NCI-H2081 treated with DMSO at 0.1 percent for 48 hours (cell line): Measurements from ENCODE around the gene MFN2.
"Not testable (repeated sequence)": the region's sequence is repeated elsewhere in the genome, so short reads cannot be mapped to it uniquely, and the experiment has no call there.

Source experiments
- DNase-seq: peaks from one replicate; lab custom pipeline; 2025; lab: John Stamatoyannopoulos, UW

The MFN2 gene

DNA sequence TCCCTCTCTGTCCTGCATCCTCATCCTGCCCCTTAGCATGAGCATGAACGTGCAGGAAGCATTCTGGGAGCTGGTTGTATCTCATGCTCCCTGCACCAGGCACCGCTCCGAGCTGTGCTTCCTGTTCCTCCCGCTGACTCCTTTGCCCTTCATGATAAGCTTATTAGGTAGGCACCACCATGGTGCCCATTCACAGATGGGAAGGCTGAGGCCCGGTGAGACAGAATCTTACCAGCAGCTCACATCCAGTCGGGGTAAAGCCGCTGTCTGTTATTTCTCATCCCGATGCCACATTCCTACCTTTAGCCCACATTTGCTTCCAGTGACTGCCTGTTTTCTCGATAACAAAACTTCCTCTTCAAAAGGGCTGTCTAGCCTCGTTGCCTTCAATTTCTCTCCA lies 46.3 kb downstream of the MFN2 start:
- no peak for DNase-seq

DNA sequence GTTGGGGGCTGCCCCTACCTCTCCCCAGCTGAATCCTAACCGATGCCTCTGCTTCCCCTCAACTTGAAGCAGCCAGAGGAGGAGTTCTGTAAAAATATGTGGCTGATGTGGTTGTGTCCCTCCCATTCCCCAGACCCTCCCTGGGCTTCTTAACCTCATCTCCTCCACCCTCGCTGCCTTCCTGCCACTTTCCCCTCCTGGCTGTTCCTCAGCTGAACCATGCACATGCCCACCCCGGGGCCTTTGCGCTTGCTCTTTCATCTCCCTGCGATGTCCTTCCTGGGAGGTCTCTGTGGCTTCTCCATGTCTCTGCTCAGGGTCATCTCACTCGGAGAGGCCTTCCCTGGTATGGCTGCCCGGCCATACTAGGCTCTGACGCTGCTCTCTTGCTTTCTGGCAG lies 48.0 kb downstream of the MFN2 start:
- DNase-seq, result no peak

DNA sequence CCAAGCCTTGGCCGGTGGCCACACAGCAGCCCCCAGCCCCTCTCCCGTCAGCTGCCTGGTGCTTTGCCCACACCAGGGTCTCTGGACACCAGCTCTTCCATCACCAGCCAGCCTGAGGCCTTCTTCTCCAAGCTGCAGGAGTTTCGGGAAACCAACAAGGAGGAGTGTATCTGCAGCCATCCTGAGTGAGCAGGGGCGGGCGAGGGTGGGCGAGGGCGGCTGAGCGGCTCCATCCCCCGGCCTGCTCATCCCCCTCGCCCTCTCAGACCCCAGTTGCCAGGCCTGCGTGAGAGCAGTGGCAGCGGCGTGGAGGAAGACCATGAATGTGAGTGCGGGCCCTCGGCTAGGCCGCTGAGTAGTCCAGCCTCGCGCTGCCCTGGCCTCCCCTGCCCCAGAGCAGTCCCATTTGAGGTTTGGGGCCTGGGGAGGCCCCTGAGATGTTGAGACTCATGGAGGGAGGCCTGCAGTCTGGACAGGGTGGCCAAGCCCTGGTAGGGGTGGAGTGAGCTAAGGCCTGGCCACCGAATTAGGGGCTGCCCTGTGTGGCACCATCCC lies 48.8 kb downstream of the MFN2 start:
- no peak for DNase-seq

DNA sequence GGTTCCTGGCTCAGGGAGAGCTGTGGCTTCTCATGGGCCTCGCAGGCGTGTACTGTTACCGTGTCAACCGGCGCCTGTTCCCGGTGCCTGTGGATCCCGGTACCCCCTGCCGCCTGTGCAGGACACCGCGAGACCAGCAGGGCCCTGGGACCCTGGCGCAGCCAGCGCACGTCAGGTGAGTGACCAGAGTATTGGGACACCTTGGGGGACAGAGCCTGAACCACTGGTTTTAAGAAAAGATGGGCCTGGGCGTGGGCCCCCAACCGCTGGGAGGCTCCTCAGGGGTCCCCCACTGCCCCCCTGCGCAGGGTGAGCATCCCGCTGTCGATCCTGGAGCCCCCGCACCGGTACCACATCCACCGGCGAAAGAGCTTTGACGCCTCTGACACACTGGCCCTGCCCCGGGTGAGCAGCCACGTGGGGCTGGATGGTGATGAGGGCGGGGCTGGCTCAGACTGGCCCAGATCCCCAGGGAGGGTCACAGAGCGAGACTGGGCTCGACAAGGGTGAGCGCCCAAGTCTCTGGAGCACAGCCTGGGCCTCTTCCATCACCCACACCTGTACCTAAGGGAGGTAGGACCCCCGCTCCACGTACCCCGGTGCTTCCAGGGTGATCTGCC lies 49.6 kb downstream of the MFN2 start:
- DNase-seq, result no peak

DNA sequence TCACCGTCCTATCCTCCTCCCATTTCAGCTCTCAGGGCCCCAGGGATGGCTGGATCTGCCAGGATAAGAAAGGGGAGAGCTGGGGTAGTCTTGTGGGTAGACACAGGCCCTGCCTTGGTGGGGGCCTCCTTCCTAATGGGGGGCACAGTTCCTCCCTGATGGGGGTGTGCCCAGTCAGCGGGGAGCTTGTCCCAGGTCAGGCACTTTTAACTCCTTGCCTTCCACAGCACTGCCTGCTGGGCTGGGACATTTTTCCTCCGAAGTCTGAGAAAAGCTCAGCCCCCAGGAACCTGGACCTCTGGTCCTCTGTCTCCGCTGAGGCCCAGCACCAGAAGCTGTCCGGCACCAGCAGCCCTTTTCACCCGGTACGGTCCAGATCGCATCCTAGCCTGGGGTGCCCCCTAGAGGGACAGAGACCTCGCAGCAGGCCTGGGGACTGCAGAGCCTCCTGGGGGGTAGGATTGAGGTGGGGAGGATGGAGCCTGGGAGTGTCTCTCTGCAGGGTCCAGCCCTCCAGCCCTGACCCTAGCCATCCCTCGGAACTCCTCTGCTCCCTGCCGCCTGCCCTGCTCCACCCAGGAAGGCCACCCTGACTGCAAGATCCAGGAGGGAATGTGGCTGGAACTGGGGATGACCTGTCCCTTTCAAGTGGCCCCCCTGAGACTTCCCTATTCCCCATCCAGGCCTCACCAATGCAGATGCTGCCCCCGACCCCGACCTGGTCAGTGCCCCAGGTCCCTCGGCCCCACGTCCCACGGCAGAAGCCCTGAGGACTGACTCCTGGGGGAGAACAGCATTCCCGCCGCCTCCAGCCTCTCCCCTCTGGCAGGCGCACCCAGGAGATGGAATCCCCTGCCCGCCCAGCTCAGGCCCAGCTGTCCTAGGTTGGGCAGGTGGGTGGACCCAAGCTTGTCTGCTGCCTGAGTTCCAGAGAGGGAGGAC lies 51.1 kb downstream of the MFN2 start:
- DNase-seq, result no peak

DNA sequence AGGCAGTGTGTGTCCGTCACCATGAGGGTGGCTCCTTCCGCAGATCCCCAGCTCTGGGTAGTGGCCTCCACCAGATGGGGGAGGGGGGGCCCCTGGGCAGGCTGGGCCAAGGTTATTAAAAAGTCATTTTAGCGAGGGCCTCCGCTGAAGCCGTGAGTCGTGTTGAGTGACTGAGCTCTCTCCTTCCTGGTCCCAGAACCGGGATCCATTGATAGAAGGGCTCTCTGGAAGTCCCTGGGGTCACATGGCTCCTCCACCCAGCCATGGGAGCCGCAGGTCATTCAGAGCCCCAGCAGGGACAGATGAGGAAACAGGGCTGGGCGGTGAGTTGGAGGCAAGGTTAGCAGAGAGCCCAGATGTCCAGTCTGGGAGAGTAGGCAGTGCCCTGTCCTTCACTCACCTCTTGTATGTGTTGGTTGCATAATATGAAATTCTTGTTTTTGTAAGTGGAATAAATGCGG lies 51.9 kb downstream of the MFN2 start:
- DNase-seq, result no peak

DNA sequence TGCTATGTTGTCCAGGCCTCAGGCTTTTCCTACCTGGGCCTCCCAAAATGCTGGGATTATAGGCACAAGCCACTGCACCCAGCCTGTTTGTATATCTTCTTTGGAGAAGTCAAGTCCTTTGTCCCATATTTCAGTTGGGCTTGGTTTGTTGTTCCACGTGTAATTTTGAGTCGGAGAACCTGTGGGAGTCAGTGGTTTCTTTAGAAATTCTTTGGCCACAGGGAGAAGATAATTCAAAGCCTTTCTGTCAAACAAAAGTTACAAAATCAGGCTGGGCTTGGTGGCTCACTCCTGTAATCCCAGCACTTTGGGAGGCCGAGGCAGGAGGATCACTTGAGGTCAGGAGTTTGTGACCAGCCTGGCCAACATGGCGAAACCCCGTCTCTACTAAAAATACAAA lies 53.2 kb downstream of the MFN2 start:
- not testable (repeated sequence) for DNase-seq

DNA sequence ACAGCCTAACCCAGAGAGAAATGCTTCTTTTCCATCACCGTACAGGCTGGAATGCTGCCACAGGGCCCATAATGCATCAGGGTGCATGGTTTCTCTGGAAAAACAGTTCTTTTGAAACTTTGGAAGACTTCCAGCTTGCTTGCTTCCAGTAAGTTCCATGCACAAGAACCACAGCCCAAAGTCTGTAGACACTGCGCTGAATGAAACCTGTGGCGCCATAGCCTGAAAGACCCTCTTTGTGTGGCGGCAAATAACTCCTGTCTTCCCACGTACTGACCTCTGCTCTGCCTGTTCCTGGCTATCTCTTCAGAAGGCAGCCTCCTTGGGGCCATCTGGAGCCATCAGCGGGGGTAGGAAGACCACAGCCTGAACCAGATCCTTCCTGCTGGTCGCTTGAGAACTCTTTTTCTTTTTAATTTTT lies 54.1 kb downstream of the MFN2 start:
- DNase-seq, result no peak

DNA sequence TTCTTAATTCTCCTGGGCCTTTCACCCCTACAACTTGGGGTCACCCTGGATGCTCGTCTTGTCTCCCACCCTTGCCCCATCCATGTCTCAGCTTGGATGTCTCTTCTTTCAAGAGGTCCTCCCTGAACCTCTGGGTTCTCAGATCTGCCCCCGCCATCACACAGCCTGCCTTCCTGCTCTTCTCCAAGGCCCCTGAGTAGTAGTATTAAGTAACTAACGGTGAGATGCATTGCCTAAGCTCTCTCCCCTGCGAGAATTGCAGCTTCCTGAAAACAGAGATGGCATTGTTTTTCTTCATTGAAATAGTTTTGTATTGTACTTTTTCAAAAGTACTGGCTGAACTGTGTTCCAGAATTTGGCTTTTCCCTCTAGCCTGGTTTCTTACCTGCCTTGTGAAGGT lies 55.1 kb downstream of the MFN2 start:
- DNase-seq, result no peak

DNA sequence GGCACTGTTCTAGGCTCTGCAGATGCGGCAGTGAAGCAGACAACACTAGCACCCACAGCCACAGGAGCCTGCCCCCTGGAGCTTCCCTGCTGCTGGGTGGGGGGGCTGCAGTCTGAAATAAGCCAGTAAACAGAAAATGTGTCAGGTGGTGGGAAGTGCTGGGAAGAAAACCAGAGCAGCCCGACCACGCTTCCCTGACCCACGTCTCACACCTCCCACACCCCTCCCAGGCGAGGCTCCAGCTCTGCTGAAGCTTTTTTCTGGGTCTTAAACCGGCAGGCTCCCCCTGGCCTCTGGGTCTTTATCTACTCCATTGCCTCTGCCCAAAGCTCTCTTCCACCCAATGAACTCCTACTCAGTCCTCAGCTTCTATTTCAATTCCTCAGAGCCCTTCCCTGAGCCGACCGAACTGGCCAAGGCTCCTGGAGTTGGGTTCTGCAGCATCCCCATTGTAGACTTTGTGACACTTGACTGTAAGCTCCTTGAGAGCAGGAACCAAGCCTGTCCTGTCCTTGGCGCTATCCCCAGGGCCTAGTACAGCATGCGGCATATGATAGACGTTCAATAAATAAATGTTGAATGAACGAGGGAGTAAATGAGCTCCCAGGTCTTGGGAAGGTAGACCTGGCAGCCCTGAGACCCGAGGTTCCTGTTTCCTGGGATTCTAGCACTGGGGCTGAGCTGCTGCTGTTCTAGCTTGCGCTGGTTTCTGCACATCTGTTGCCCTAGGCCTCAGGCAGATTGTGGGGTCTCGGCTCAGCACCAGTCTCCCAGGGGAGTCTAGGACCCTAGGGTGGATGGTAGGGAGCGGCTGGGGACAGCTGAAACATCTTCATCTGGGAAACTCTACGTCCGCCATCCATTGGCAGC lies 57.5 kb downstream of the MFN2 start:
- no peak for DNase-seq

DNA sequence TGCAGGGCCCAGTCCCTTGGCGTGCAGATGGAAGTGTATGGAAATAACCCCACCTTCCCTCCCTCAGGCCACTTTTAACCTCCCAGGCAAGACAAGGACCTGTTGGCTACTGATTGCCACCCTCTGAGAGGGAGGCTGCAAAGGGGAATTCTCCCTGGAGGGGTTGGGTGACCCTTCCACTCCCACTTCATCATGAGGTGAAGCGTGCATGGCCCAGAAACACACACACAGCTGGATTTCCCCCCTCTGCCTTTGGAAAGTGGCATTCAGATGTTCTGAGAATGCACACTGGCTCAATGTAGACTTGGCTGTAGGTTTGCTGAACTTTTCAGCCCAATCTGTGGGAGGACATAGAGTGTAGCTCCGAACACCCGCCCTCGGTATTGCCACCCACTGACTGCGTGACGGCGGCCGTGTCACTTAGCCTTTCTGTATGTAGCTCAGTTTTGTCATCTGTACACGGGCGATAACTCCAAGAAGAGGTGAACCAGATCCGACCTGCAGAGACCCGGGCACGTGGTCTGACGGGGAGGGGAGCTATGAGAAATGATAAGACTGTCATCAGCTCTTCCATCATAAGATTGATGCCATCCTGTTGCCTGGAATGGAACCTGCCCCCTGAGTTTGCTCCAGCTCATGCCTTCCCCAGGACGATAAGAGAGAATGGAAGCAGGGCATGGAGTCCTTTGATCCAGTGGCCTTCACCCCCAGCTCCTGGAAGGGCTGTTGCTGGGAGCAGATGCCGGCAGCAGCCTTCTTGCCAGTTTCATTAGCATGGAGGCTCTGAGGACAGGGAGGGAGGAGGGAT lies 58.3 kb downstream of the MFN2 start:
- no peak for DNase-seq

DNA sequence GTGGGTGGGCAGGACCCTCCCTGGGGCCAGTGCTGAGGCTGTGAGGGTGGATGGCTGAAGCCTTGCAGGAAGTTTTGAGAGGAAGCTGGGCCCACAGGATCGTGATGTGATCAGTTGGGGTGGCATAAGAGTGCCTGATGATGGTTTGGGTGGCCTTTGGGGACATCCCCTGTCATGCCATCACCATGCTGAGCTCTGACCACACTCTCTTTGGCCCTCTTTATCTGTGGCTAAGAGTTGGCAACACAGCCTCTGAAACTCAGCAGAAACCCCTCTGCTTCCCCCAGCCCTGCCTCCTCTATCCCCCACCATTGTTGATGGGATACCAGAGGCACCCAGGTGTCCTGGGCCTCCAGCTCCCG lies 58.9 kb downstream of the MFN2 start:
- DNase-seq, result no peak

DNA sequence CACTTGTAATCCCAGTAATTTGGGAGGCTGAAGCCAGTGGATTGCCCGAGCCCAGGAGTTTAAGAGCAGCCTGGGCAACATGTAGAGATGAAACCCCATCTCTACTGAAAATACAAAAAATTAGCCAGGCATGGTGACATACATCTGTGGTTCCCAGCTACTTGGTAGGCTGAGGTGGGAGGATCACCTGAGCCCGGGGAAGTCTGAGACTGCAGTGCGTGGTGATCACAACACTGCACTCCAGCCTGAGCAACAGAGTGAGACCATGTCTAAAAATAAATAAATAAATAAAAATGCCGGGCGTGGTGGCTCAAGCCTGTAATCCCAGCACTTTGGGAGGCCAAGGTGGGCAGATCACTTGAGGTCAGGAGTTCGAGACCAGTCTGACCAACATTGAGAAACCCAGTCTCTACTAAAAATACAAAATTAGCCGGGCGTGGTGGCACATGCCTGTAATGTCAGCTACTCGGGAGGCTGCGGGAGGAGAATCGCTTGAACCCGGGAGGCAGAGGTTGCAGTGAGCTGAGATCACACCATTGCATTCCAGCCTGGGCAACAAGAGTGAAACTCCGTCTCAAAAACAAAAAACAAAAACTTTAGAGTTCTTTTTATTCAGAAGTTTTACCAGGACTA lies 59.7 kb downstream of the MFN2 start:
- not testable (repeated sequence) for DNase-seq

DNA sequence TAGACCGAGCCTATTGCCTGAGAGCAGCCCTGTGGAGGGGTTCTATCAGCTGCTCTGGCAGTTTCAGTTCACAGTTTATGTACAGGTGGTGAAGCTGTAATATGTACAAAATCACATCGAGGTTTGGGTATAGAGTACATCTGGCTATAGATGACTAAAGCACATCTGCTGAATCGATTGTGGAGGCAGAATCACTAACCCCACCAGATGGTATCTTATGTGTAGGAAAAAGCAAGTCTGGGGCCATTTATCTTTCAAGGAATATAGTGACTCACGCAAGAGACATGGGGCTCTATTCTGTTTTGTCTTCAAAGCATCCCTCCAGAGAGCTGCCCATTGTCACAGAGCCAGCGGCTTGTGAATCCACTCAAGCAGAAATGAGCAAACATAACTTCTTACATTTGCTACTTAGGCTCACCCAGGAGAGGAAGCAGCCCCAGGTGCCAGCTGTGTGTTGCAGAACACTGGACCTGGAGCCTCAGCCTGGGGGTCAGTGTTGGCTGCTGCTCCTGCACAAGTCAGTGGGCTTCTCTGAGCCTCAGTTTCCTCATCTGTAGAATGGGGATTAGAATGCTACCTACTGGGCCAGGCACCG lies 60.3 kb downstream of the MFN2 start:
- no peak for DNase-seq

DNA sequence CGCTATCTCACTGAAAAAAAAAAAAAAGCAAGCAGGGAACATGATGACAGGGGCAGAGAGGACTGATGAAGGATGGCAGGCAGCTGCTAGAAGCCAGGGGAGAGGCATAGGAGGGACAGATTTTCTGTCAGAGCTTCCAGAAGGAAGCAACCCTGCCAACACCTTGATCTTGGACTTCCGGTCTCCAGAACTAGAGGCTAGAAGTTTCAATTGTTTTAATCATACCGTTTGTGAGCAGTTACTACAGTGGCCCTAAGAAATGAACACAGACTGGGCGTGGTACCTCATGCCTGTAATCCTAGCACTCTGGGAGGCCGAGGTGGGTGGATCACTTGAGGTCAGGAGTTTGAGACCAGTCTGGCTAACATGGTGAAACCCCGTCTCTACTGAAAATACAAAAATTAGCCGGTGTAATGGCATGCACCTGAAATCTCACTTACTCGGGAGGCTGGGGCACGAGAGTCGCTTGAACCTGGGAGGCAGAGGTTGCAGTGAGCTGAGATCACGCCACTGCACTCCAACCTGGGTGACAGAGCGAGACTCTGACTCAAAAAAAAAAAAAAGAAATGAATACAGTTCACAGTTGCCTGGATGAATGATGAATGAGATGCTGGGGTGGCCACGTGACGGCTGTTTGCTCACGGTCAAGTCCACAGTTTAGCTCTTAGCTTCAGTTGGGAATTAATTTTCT lies 64.1 kb downstream of the MFN2 start:
- not testable (repeated sequence) for DNase-seq

DNA sequence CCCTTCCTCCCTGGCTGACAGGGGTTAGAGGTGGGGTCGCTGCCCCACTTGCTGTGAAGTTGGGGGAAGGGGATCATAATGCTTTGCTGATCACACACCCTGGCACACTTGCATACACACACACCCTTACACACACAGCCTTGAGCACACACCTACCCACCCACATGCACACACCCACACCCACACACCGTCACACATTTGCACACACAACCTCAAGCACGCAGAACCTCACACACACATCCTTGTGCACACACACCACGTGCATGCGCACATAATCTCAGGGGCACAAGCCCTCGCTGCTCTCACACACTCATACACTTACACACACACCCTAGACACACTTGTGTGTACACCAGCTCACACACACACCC lies 66.5 kb downstream of the MFN2 start:
- no peak for DNase-seq

DNA sequence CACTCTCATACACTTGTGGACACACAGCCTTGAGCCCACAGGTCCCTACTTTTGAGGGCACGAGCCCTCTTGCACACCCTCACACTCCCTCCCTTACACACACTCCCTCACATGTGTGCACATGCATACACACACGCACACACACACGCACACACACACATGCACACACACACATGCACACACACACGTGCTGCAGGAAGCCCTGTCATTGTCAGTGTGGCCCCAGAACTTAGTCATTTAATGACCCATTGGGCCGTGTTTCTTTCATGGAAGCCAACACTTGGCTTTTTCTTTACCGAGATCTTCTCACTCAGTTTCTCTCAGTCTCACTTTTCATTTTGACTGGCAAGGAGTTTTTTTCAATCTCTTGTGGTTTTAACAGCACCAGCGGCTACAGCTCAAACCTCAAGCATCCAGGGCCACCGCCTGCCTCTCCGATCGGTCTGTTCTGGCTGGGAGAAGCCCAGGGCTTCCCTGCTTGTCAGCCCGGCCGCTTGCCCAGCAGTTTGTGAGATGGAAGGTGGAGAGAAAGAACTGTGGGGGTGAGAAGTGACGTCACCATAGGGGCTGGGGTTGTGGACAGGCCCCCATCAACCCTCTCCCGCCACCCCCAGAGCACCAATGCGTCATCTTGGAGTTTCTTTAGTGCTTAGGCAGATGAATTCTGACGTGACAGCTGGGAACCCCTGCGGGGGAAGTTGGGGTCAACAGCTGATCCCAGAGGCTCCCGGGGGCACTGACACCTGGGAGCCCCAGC lies 67.1 kb downstream of the MFN2 start:
- no peak for DNase-seq

DNA sequence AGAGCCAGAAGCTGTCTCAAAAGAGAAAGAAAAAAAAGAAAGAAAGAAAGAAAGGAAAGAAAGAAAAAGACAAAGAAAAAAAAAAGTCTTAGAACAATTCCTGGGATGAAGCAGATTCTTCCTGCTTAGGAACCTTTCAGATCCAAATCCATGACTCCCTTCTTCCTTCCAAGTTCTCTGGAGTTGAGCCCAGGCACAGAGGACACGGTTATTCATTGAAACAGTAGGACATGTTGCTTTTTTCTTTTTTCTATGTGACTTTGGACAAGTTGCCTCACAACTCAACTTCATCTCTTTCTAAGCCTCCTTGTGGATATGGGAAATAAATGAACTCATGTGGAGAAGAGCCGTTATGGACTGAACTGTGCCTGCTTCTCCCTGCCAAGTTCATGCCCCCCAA lies 68.1 kb downstream of the MFN2 start:
- no peak for DNase-seq

DNA sequence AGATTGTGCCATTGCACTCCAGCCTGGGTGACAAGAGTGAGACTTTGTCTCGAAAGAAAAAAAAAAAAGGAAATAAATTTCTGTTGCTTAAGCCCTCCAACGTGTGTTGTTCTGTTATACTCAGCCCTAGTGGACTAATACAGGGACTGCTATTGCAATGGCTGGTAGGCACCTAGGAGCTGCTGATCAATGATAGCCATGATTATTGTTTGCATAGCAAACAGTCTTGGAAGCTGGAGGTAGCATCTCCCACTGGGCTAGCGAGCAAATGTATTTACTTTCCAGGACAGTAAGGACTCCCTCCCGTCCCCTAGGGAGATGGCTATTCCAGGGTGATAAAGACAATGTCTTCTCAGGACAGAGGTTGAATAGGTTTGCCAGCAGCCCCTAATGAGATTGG lies 69.4 kb downstream of the MFN2 start:
- DNase-seq, result no peak
